HG03565 (cell line): ENCODE measurements around the gene SLC9A1.

ENCODE experiments used
- ATAC-seq: cut with Tn5 transposase; IDR thresholded peaks from one replicate; pipeline ENCODE4 v1.9.1; 2021; ENCODE audit warnings: mild to moderate bottlenecking, moderate library complexity; ENCODE audit not compliant: unreplicated experiment

Gene SLC9A1

GRCh38 chr1:27108588-27108987 is 46.3 kb downstream of the SLC9A1 start:
- ATAC-seq = no peak

- no peak for ATAC-seq
These were observed 48.2 kb downstream of the SLC9A1 start for GRCh38 chr1:27106561-27107323.

- no peak for ATAC-seq
These were observed 49.9 kb downstream of the SLC9A1 start for GRCh38 chr1:27105018-27105417.

GRCh38 chr1:27103498-27103897 is 51.4 kb downstream of the SLC9A1 start:
- no peak for ATAC-seq

GRCh38 chr1:27102707-27103468 is 52.0 kb downstream of the SLC9A1 start:
- ATAC-seq = no peak

- ATAC-seq = no peak
These were observed 52.7 kb downstream of the SLC9A1 start for GRCh38 chr1:27102134-27102706.

- ATAC-seq = no peak
These were observed 53.2 kb downstream of the SLC9A1 start for GRCh38 chr1:27101696-27102095.

GRCh38 chr1:27101054-27101491 is 53.9 kb downstream of the SLC9A1 start:
- no peak for ATAC-seq

GRCh38 chr1:27100335-27101053 is 54.4 kb downstream of the SLC9A1 start:
- ATAC-seq = no peak

- ATAC-seq = peak; percentile 49
These were observed 55.2 kb downstream of the SLC9A1 start for GRCh38 chr1:27099587-27100334.

GRCh38 chr1:27099135-27099586 is 55.8 kb downstream of the SLC9A1 start:
- peak; percentile 18 for ATAC-seq

GRCh38 chr1:27098431-27099134 is 56.3 kb downstream of the SLC9A1 start:
- no peak for ATAC-seq

GRCh38 chr1:27097484-27097917 is 57.4 kb downstream of the SLC9A1 start:
- no peak for ATAC-seq

- ATAC-seq = no peak
These were observed 59.3 kb downstream of the SLC9A1 start for GRCh38 chr1:27095576-27095975.

- ATAC-seq = no peak
These were observed 62.0 kb downstream of the SLC9A1 start for GRCh38 chr1:27092888-27093287.

GRCh38 chr1:27090911-27091310 is 64.0 kb downstream of the SLC9A1 start:
- ATAC-seq = no peak

- ATAC-seq = no peak
These were observed 67.3 kb downstream of the SLC9A1 start for GRCh38 chr1:27087371-27088220.

- ATAC-seq = no peak
These were observed 68.3 kb downstream of the SLC9A1 start for GRCh38 chr1:27086628-27087027.

- no peak for ATAC-seq
These were observed 68.9 kb downstream of the SLC9A1 start for GRCh38 chr1:27086026-27086425.
